Skeletal muscle cell (primary cell): ENCODE data around the gene FBXO33.
A peak's percentile ranks its signal among the peaks of the same experiment; 100 is the strongest.
"Not testable (repeated sequence)": the region's sequence is repeated elsewhere in the genome, so short reads cannot be mapped to it uniquely, and the experiment has no call there.

ENCODE experiments used
- DNase-seq: peaks from one replicate; pipeline ENCODE4 v3.0.0-alpha.2; 2010; ENCODE audit warnings: low read depth
- H3K4me3 ChIP-seq: 2 replicates; pipeline ENCODE4 v1.5.1; 2011; ENCODE audit warnings: low read depth, mild to moderate bottlenecking, control low read depth, low read length, moderate library complexity

The FBXO33 gene

GRCh38 chr14:39382463-39382862 lies 49.8 kb downstream of the FBXO33 start:
- no peak for DNase-seq
- no peak overlapping the region for H3K4me3 ChIP-seq

GRCh38 chr14:39381366-39381765 lies 50.9 kb downstream of the FBXO33 start:
- DNase-seq, result no peak
- no peak overlapping the region for H3K4me3 ChIP-seq

- no peak for DNase-seq
- H3K4me3 ChIP-seq, result no peak overlapping the region
Measured at GRCh38 chr14:39376667-39377403, 55.4 kb downstream of the FBXO33 start.

- no peak for DNase-seq
- H3K4me3 ChIP-seq, result no peak overlapping the region
Measured at GRCh38 chr14:39374851-39375250, 57.4 kb downstream of the FBXO33 start.

- no peak overlapping the region for H3K4me3 ChIP-seq
- no peak for DNase-seq
Measured at GRCh38 chr14:39372656-39373055, 59.6 kb downstream of the FBXO33 start.

GRCh38 chr14:39370415-39370814 lies 61.8 kb downstream of the FBXO33 start:
- H3K4me3 ChIP-seq, result no peak overlapping the region
- no peak for DNase-seq

DNA sequence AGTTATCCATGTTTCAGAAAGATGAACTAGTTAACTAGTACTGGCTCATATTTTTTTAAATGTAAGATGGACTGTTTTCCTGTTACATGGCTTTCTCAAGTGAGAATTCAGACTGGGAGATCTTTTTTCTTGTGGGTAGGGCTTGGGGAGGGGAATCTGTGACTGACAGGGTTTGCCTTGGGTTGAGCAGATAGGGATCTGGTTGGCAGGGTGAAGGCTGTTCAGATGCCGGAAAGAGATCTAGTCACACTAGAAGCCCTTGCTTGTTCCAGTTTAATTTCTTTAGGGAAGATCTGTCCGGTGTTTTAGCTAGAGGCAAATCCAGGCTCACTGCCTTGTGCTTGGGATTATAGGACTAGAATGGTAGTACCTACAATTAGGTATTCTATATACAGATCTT lies 63.2 kb downstream of the FBXO33 start:
- no peak for DNase-seq
- H3K4me3 ChIP-seq, result no peak overlapping the region

- no peak overlapping the region for H3K4me3 ChIP-seq
- DNase-seq, result peak; percentile 39
Measured at GRCh38 chr14:39368261-39368959, 63.8 kb downstream of the FBXO33 start.

DNA sequence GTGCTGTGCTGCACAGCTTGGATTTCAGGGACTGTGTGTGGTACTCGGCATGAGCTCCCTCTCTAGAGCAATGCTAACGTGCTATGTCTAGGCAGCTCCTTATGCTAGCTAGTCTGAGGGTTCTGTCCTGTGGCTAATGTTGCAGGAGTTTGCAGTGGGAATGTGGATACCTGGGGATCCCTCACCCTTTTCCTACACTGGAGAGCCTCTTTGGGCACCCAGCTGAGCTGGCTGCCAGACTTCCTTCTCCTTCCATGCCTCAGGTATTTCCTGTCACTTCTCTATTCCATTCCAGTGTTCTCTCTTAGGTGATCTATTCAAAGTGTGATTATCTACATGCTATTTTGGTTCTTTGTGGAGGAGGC lies 64.9 kb downstream of the FBXO33 start:
- no peak overlapping the region for H3K4me3 ChIP-seq
- no peak for DNase-seq

DNA sequence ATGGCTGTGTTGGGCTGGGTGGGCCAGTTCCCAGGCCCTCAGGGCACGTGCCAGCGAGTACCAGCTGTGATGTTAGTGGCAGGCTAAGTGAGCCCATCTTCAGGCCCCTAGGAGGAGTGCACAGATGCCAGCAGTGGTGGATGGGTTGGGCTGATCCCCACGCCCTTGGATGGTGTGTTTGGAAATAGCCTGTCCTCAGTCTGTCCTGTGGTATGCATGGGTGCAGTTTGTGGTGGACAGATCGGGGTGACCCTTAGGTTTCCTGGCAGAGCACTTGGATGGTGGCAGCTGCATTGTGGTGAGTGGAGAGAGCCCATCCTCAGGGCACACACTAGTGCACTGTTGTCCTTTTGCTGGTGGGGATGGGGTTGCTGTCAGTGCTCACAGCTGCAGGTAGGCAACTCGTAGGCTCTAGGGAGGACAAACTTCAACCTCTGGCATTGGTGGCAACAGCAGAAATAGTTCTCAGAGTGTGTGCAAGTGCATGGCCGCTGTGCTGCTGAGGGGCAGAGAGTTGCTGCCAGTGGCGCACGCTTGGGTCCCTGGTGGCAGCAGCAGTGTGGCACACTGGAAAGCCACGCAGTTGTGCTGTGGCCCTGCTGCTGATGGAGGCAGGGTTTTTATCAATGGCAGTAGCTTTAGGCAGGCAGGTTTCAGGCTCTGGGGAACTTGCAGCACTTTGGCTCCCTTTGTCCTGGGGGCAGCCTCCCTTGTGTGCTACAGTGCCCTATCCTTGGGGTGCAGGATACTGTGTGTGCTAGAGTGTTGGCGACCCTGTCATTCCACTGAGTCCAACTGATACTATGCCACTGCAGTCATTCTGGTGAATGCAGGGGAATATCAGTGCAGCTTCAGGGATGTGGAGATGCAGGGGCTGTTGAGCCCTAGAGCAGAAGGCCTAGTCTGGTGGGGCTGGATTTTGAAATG lies 65.5 kb downstream of the FBXO33 start:
- H3K4me3 ChIP-seq, result no peak overlapping the region
- no peak for DNase-seq

DNA sequence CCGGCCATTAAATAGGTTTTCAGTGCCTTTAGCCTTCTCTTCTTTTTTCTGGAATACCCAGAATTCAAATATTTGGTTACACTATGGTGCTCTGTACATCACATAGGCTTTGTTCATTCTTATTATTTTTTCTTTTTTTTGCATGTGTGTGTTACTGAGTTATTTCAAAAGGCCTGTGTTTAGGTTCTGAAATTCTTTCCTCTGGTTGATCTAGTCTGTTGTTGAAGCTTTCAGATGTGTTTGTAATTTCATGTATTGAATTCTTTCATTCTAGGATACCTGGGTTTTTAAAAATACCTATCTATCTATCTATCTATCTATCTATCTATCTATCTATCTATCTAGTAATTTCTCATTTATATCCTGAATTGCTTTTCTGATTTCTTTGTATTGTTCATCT lies 66.9 kb downstream of the FBXO33 start:
- H3K4me3 ChIP-seq, result no peak overlapping the region
- DNase-seq, result no peak

DNA sequence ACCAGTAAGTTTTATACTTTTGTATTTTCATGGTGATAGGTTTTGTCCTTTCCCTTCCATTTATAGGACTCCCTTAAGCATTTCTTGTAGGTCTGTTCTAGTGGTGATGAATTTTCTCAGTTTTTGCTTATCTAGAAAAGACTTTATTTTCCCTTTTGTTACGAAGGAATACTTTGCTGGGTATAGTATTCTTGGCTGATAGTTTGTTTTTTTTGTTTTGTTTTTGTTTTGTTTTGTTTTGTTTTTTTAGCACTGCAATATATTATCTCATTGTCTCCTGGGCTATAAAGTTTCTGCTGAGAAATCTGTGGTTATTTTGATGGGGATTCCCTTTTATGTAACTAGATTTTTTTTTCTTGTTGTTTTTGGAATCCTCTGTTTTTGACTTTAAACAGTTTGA lies 67.7 kb downstream of the FBXO33 start:
- no peak for DNase-seq
- H3K4me3 ChIP-seq, result no peak overlapping the region

- DNase-seq, result not testable (repeated sequence)
Measured at GRCh38 chr14:39361556-39361955, 70.7 kb downstream of the FBXO33 start.

DNA sequence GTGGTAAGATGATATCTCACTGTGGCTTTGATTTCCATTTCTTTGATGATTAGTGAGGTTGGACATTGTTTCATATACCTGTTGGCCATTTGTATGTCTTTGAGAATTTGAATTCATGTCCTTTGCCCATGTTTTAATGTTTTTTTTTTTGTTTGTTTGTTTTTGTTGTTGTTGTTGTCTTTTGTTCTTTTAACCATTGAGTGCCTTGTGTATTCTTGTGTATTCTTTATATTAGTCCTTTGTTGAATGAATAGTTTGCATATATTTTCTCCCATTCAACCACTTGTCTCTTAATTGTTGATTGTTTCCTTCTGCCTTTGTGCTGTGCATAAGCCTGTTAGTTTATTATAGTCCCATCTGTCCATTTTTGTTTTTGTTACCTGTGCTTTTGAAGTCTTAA lies 71.9 kb downstream of the FBXO33 start:
- no peak for DNase-seq
- H3K4me3 ChIP-seq, result no peak overlapping the region

More at GRCh38 chr14:39361556-39361955, 70.7 kb downstream of the FBXO33 start:
- H3K4me3 ChIP-seq, result not testable (repeated sequence)

GRCh38 chr14:39359069-39359468 lies 73.2 kb downstream of the FBXO33 start:
- DNase-seq, H3K4me3 ChIP-seq: not testable (repeated sequence)

DNA sequence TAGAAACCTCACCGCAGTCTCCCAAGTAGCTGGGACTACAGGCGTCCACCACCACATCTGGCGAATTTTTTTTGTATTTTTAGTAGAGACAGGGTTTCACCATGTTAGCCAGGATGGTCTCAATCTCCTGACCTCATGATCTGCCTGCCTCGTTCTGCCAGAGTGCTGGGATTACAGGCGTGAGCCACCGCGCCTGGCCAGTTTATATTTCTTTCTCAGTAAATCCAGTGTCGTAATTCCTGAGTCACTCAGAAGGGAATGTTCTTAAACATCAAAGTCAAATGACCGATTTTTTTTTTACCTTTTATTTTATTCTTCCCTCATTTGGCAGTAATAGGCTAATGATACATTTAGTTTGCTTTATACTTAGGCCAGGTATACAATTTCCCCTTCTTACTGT lies 80.5 kb downstream of the FBXO33 start:
- no peak overlapping the region for H3K4me3 ChIP-seq
- no peak for DNase-seq

DNA sequence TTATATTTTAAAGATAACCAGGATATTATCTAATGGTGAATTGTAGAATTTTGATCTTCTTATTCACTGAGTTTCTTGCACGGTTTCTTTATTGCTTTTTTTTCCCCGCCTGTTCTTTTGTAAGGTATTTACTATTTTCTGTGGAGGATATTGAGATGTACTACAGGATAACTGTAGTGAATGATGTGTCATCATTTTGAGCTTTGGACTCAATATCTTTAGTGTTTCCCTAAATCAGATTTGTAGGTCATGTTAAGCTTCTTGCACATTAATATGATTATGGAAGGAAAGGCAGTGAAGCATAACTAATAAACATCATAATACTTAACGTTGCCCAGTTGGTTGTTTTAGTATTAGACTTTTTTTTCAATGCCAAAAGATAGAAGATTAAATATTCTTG lies 81.4 kb downstream of the FBXO33 start:
- no peak overlapping the region for H3K4me3 ChIP-seq
- no peak for DNase-seq
